Activated naive CD4-positive, alpha-beta T cell treated with anti-CD3 and anti-CD28 coated beads, Interleukin-2, amount 50 U/mL, for 72 hours (primary cell): ENCODE measurements around the gene ZDHHC18. TPM values are rescaled to one million over a fixed set of nuclear protein-coding genes. Genes with fewer than 3 reads are reported as not detected.
A peak's percentile ranks its signal among the peaks of the same experiment; 100 is the strongest.

Source experiments
- ATAC-seq, 2 donors: fragments of 150-1000 bp; cut with Tn5 transposase; 2 replicates each; pipeline ENCODE4 v1.10.0; 2021; ENCODE audit warnings: mild to moderate bottlenecking in 2 of 2, moderate library complexity in 2 of 2
- DNase-seq, 2 donors: peaks; one replicate each; pipeline ENCODE4 v3.0.0; 2021 to 2022; ENCODE audit warnings: low spot score in 2 of 2
- H3K27ac Mint-ChIP-seq, 2 donors: one replicate each; pipeline ENCODE4 v1.8.0; 2022; ENCODE audit warnings: mild to moderate bottlenecking in 2 of 2, mixed read lengths in 2 of 2
- H3K36me3 Mint-ChIP-seq, 2 donors: one replicate each; pipeline ENCODE4 v1.8.0; 2022; ENCODE audit warnings: mixed read lengths in 2 of 2
- H3K9me3 Mint-ChIP-seq, 2 donors: one replicate each; pipeline ENCODE4 v1.8.0; 2022; ENCODE audit warnings: mixed read lengths in 2 of 2
- total RNA-seq, 2 donors: library from RNA; stranded (reverse); gene quantifications; one replicate each; pipeline ENCODE4 v1.2.3, GENCODE V29; 2022

Gene ZDHHC18
- 10 to 100 TPM; 37.8 to 59.5 TPM for total RNA-seq

- Mint-ChIP-seq H3K9me3 (no peaks in the 10 kb centered on the region), H3K27ac (peak within 1 kb of the TSS; percentile 95 to 97), H3K36me3 (peaks cover 26 to 30% of the 10 kb centered on the region in 2 donors)
- DNase-seq: peak; percentile 81 to 82
- ATAC-seq: peak; percentile 84 to 91
Measured at GRCh38 chr1:26826261-26827105, at the start of gene ZDHHC18. Gene ZDHHC18 (plus strand): TSS chr1:26826688. CDS start chr1:26826805, 117 bp downstream.

DNA sequence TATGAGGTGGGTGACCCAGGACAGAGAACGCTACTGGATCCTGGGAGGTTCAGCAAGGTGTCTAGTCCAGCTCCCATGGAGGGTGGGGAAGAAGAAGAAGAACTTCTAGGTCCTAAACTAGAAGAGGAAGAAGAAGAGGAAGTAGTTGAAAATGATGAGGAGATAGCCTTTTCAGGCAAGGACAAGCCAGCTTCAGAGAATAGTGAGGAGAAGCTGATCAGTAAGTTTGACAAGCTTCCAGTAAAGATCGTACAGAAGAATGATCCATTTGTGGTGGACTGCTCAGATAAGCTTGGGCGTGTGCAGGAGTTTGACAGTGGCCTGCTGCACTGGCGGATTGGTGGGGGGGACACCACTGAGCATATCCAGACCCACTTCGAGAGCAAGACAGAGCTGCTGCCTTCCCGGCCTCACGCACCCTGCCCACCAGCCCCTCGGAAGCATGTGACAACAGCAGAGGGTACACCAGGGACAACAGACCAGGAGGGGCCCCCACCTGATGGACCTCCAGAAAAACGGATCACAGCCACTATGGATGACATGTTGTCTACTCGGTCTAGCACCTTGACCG is 47.3 kb upstream of the ZDHHC18 start:
- Mint-ChIP-seq H3K27ac (peak overlapping the region; percentile 1 to 10), H3K9me3 (no peaks in the 10 kb centered on the region), H3K36me3 (peaks cover 18 to 57% of the 10 kb centered on the region in 2 donors)
- no peak for DNase-seq
- ATAC-seq: no peak

DNA sequence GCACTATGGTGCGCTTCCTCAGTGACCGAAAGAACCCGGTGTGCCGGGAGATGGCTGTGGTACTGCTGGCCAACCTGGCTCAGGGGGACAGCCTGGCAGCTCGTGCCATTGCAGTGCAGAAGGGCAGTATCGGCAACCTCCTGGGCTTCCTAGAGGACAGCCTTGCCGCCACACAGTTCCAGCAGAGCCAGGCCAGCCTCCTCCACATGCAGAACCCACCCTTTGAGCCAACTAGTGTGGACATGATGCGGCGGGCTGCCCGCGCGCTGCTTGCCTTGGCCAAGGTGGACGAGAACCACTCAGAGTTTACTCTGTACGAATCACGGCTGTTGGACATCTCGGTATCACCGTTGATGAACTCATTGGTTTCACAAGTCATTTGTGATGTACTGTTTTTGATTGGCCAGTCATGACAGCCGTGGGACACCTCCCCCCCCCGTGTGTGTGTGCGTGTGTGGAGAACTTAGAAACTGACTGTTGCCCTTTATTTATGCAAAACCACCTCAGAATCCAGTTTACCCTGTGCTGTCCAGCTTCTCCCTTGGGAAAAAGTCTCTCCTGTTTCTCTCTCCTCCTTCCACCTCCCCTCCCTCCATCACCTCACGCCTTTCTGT is 46.0 kb upstream of the ZDHHC18 start:
- ATAC-seq (peak; percentile 17 to 23), DNase-seq (no peak)
- H3K36me3 Mint-ChIP-seq: peaks cover 10 to 45% of the 10 kb centered on the region in 2 donors
- peak overlapping the region in 1 of 2 donors; percentile 41 for H3K27ac Mint-ChIP-seq
- H3K9me3 Mint-ChIP-seq: no peaks in the 10 kb centered on the region

DNA sequence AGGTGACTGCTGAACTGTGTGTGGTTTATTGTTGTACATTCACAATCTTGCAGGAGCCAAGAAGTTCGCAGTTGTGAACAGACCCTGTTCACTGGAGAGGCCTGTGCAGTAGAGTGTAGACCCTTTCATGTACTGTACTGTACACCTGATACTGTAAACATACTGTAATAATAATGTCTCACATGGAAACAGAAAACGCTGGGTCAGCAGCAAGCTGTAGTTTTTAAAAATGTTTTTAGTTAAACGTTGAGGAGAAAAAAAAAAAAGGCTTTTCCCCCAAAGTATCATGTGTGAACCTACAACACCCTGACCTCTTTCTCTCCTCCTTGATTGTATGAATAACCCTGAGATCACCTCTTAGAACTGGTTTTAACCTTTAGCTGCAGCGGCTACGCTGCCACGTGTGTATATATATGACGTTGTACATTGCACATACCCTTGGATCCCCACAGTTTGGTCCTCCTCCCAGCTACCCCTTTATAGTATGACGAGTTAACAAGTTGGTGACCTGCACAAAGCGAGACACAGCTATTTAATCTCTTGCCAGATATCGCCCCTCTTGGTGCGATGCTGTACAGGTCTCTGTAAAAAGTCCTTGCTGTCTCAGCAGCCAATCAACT is 45.2 kb upstream of the ZDHHC18 start:
- peak in 1 of 2 donors; percentile 35 for ATAC-seq
- no peaks in the 10 kb centered on the region for H3K9me3 Mint-ChIP-seq
- no peak for DNase-seq
- peaks cover 10 to 36% of the 10 kb centered on the region in 2 donors for H3K36me3 Mint-ChIP-seq
- peak overlapping the region in 1 of 2 donors; percentile 84 for H3K27ac Mint-ChIP-seq

- Mint-ChIP-seq H3K27ac (peak overlapping the region; percentile 7 to 17), H3K36me3 (peaks cover 14 to 28% of the 10 kb centered on the region in 2 donors), H3K9me3 (no peaks in the 10 kb centered on the region)
- DNase-seq: no peak
- no peak for ATAC-seq
Measured at GRCh38 chr1:26782521-26783212, 43.8 kb upstream of the ZDHHC18 start.

DNA sequence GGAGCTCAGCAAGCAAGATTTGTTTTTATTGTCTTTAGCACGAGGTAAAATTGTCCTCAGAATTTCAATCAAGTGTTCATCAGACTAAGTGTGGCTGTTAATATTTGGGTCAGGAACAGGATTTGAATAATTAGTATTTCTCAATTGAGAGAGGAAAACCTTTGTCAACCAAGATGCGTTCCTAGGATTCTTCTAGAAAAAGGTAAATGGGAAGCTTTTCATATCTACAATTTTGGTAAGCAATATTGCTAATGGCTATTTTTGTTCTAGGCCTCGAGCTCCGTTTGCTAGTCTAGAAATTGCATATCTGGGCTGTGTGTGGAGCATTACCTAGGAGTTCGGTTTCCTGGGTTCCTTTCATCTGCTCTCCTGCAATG is 42.9 kb upstream of the ZDHHC18 start:
- DNase-seq (no peak), ATAC-seq (no peak)
- Mint-ChIP-seq H3K36me3 (peaks cover 20 to 22% of the 10 kb centered on the region in 2 donors), H3K9me3 (no peaks in the 10 kb centered on the region), H3K27ac (no peak overlapping the region)

DNA sequence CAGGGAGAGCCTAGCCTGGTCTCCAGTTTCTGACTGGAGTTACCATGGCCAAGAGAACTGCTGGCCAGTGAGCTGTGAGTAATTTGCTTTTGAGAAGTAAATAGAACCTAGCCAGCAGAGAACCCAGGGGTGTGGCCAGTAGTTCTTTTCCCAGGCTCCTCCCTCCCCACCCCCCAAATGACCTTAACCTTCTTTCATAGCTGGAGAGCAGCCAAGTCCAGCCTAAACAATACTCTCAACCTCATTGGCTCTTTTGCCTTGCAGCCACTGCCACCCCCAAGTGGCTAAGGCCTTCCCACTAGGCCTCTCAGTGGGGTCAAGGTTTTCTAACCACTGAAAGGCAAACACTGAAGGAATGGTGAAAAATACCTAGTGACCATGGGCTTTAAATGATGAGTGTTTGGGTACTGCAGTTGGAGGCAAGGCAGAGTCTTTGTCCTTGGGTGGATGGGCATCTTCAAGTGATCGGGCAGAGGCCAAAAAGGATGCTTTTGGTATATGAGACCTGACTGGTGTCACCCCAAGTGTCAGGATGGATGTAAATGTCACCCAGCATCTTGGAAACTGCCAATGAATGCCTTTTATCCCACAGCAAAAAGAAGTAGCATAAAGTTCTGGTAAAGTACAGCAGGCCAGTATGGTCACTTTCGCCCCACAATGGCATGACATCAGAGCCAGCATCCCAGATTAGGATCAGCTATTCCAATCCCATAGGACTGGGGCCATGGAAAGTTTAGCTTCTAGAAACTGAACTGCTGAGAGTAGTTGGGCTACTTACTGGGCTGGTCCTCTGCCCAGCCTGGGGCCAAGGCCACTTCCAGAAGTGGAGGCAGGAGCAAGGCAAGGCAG is 42.2 kb upstream of the ZDHHC18 start:
- peaks cover 14 to 21% of the 10 kb centered on the region in 2 donors for H3K36me3 Mint-ChIP-seq

GRCh38 chr1:26784886-26785285 is 41.6 kb upstream of the ZDHHC18 start:
- ATAC-seq (no peak), DNase-seq (no peak)
- H3K27ac Mint-ChIP-seq: peak overlapping the region in 1 of 2 donors; percentile 58
- H3K36me3 Mint-ChIP-seq: peaks cover 8 to 15% of the 10 kb centered on the region in 2 donors
- H3K9me3 Mint-ChIP-seq: no peaks in the 10 kb centered on the region

More for the DNA sequence above, 42.2 kb upstream of the ZDHHC18 start:
- Mint-ChIP-seq H3K9me3 (no peaks in the 10 kb centered on the region), H3K27ac (peak overlapping the region; percentile 58 to 70)
- ATAC-seq (no peak), DNase-seq (no peak)

DNA sequence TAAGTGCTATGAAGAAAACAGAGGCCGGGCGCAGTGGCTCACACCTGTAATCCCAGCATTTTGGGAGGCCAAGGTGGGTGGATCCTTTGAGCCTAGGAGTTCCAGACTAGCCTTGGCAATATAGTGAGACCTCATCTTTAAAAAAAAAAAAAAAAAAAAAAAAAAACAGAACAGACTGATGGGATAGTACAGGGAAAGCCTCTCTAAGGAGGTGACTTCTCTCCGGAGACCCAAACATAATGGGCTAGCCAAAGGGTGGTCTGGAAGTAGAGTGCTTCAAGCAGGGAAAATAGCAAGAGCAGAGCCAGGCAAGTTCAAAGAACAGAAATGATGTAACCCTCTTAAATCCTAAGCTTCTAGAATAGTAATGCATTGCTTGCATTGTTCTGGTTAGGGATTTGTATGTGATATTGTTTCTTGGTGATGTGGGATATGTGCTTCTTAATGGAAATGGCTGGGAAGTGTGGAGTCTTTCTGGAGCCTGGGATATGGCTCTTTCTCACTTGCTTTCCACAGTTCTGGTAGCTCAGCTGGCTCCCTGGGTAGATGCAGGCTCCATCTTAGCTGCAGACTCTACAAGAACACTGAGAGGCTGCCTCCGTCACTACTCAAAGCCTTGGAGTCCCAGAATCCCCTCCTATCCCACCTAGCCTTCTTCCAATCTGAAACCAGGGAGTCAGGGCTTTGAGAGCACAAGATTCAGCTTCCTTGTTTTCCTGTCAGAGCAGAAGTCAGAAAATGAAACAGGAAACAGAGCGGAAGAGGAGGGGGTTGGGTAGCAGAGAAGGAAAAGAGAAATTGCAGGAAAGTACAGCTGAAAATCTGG is 40.7 kb upstream of the ZDHHC18 start:
- DNase-seq (no peak), ATAC-seq (no peak)
- Mint-ChIP-seq H3K36me3 (peaks cover 7 to 15% of the 10 kb centered on the region in 2 donors), H3K27ac (peak overlapping the region; percentile 99 to 100), H3K9me3 (no peaks in the 10 kb centered on the region)

DNA sequence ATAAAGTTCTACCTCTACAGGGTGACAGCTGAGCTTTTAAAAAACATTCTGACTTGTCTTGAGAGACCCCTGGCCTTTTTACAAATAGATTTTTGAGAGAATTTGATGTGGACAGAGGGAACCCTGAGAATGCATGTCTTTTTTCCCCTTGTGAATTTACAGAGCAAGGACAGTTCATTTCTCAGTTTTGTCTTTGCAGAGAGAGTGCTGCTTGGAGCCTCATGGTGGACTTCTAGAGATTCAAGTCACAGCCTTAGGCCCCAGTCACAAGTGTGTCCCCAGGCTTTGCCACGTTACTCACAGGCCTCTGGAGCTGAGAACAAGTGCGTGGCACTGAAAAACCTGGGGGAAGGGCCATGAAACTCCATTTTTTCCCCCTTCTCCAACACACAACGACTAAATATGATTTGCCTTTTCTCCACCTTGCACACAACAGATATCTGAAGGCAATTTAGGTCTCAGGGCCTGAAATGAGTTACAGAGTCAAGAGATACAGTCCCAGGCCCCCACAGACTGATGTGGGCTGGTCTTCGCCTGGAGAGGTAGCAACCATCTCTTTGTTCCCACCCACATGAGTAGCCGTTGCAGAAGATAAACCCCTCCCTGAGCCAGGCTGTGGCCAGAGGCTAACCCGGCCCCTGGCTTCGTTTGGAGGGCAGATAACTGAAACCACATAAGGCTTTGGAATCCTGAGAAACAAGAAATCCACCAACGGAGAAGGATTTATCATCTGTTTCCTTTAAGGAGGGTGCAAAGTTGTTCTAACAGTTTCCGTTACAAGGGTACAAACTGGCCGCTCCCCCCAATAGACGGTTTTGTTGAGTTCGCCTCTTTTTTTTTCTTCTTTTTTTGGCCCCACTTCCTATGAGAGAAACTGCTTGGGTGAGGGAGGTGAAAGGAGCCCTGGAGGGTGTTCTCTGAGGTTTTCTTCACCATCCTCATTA is 39.8 kb upstream of the ZDHHC18 start:
- Mint-ChIP-seq H3K27ac (peak overlapping the region; percentile 99 to 100), H3K9me3 (no peaks in the 10 kb centered on the region), H3K36me3 (peaks cover 7 to 15% of the 10 kb centered on the region in 2 donors)
- ATAC-seq: peak in 1 of 2 donors; percentile 4
- DNase-seq: peak; percentile 28 to 71

- Mint-ChIP-seq H3K9me3 (no peaks in the 10 kb centered on the region), H3K36me3 (peaks cover 3 to 15% of the 10 kb centered on the region in 2 donors), H3K27ac (peak overlapping the region; percentile 99 to 100)
- peak; percentile 53 to 72 for ATAC-seq
- DNase-seq: peak; percentile 70 to 93
Measured at GRCh38 chr1:26787381-26787705, 39.1 kb upstream of the ZDHHC18 start.

DNA sequence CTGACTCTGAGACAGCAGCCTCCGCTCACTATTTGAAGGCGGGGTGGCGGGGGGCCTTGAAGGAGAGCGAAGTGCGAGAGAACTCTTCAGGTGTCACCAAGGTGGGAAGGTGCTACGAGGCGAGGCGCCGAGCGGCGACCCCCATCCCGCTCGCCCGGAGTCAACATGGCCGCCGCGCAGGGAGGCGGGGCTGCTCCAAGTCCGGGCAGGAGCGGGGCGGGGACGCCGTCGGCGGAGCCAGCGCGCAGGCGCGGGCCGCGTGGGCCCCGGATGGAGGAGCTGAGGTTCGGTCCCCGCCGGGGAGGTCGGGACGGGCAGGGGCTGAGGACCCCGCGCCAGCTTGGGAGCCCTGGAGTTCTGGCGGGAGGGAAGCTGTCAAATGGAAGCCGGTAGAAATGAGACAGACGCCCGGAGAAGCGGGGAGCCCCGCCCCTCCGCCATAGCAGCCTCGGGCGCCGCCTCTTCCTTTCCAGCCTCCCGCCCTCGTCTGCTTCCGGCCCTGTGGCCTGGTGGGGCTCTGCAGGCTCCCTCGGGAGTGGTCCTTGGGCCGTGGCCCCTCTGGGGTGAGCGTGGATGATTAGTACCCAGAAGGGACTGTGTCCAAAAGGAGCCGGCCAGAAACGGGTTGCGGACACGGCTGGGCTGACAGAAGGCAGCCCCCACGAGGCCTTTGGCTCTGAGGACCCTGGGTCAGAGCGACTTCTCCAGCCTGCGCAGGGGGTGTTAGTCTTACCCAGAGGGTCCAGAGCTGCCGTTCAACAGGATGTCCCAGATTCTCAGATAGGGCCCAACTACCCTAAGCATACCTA is 38.6 kb upstream of the ZDHHC18 start, which contains the start of gene PIGV:
PIGV (plus strand) TSS at position 245 of the 809 bp plus-strand sequence. CDS start 2,866 bp downstream, outside the sequence.
- H3K36me3 Mint-ChIP-seq: peaks cover 6 to 15% of the 10 kb centered on the region in 2 donors
- ATAC-seq: peak; percentile 40 to 58
- DNase-seq: peak; percentile 90 to 91
- peak within 1 kb of the TSS; percentile 99 to 100 for H3K27ac Mint-ChIP-seq
- no peaks in the 10 kb centered on the region for H3K9me3 Mint-ChIP-seq

DNA sequence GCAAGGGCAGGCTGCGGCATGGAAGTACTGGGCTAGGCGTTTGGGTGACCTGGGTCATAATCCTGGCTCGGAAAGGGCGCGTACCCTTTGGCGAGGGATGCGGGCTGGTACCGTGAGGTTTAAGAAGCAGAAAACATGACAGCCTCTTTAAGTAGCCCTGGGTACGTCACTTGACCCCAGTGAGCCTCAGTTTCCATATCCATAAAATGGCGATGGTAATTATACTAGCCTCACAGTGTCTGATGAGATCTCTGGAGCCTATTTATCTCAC is 38.0 kb upstream of the ZDHHC18 start:
- DNase-seq (no peak), ATAC-seq (peak in 1 of 2 donors; percentile 8)
- peaks cover 11 to 15% of the 10 kb centered on the region in 2 donors for H3K36me3 Mint-ChIP-seq
- H3K27ac Mint-ChIP-seq: peak overlapping the region; percentile 96 to 99
- H3K9me3 Mint-ChIP-seq: no peaks in the 10 kb centered on the region
